HCT116 (cell line): ENCODE data around the gene ITK. TPM values are rescaled to one million over a fixed set of nuclear protein-coding genes. Genes with fewer than 3 reads are reported as not detected.

ENCODE experiments used
- ATAC-seq: fragments of 200-7000 bp; cut with Tn5 transposase; 2 replicates; pipeline ENCODE4 v1.9.1; 2020; ENCODE audit warnings: mild to moderate bottlenecking, moderate library complexity
- BruUV-seq: library from RNA; stranded (reverse); fragments of 400-500 nt; replicated peaks from 2 replicates; lab custom pipeline; 2021; lab: Mats Ljungman, UMichigan
- CTCF ChIA-PET: fragments of 300-600 bp; sonication (Branson Sonifier 250); formaldehyde crosslinking; loops from one replicate; lab custom pipeline; 2021; ENCODE audit warnings: antibody characterized with exemption; lab: Charles Lee
- POLR2A ChIA-PET: fragments of 300-600, 350-600 bp; sonication (Branson Sonifier 250); formaldehyde crosslinking; loops from one replicate; lab custom pipeline; 2021; ENCODE audit warnings: antibody characterized with exemption; lab: Charles Lee
- RAD21 ChIA-PET, 2 experiments: fragments of 300-600 bp; sonication (Branson Sonifier 250); formaldehyde crosslinking; loops; one replicate each; lab custom pipeline; 2023; ENCODE audit warnings: low total read pairs in 2 of 2; ENCODE audit not compliant: uncharacterized antibody in 2 of 2, unreplicated experiment in 2 of 2, low non-redundant PET in 1 of 2; lab: Charles Lee
- DNase-seq: peaks from one replicate; pipeline ENCODE4 v3.0.0-alpha.2; 2010; ENCODE audit warnings: low read depth, low spot score
- H2AFZ ChIP-seq: fragments of 200-600 bp; shearing (Covaris generic), sonication (generic); 2 replicates; pipeline ENCODE4 v1.6.1; 2017; ENCODE audit warnings: low read depth, mixed run types, mixed read lengths, antibody characterized with exemption, low read length; ENCODE audit not compliant: poor library complexity, severe bottlenecking
- H3K27ac ChIP-seq: 2 replicates; pipeline ENCODE4 v1.5.1; 2012; ENCODE audit warnings: low read depth, low read length
- H3K27me3 ChIP-seq: fragments of 200-600 bp; sonication (generic); 2 replicates; pipeline ENCODE4 v1.6.1; 2016; ENCODE audit warnings: mixed run types, low read length, mixed read lengths; ENCODE audit not compliant: insufficient read depth
- H3K36me3 ChIP-seq, 2 experiments: fragments of 200-500 bp in 1 of 2; fragments of 200-600 bp in 1 of 2; sonication (Bioruptor generic) in 1 of 2; sonication (generic) in 1 of 2; 2 replicates each; pipeline versions ENCODE4 v1.5.1 to v1.6.1; 2014 to 2016; ENCODE audit warnings: low read length in 2 of 2, inconsistent platforms in 1 of 2, mixed read lengths in 1 of 2, mixed run types in 1 of 2; ENCODE audit not compliant: insufficient read depth in 2 of 2, control insufficient read depth in 1 of 2
- H3K4me1 ChIP-seq, 2 experiments: fragments of 200-600 bp in 1 of 2; sonication (generic) in 1 of 2; 2 replicates each; pipeline versions ENCODE4 v1.5.1 to v1.6.1; 2012 to 2017; ENCODE audit warnings: low read length in 2 of 2, inconsistent platforms in 1 of 2, mild to moderate bottlenecking in 1 of 2, mixed read lengths in 1 of 2, mixed run types in 1 of 2, moderate library complexity in 1 of 2; ENCODE audit not compliant: insufficient read depth in 2 of 2, control insufficient read depth in 1 of 2
- H3K4me2 ChIP-seq: fragments of 200-600 bp; sonication (generic); 2 replicates; pipeline ENCODE4 v1.6.1; 2017; ENCODE audit warnings: mixed run types, low read length, mixed read lengths
- H3K4me3 ChIP-seq, 2 experiments: fragments of 200-600 bp in 1 of 2; sonication (generic) in 1 of 2; replicated peaks in 1 of 2; 2 replicates each; pipeline ENCODE4 v1.5.1; 2011 to 2016; ENCODE audit warnings: low read length in 2 of 2, control low read depth in 1 of 2, low read depth in 1 of 2, mild to moderate bottlenecking in 1 of 2, mixed read lengths in 1 of 2, mixed run types in 1 of 2
- H3K79me2 ChIP-seq: fragments of 200-600 bp; sonication (generic); 2 replicates; pipeline ENCODE4 v1.6.1; 2017; ENCODE audit warnings: mild to moderate bottlenecking, mixed run types, low read length, moderate library complexity, mixed read lengths; ENCODE audit not compliant: insufficient read depth
- H3K9ac ChIP-seq: fragments of 200-600 bp; sonication (generic); 2 replicates; pipeline ENCODE4 v1.6.1; 2016; ENCODE audit warnings: low read length, mixed read lengths
- H3K9me2 ChIP-seq: fragments of 200-600 bp; sonication (generic), shearing (Covaris generic); 2 replicates; pipeline ENCODE4 v1.6.1; 2017; ENCODE audit warnings: mixed run types, mild to moderate bottlenecking, moderate library complexity; ENCODE audit not compliant: insufficient read depth
- H3K9me3 ChIP-seq, 2 experiments: fragments of 200-500 bp in 1 of 2; fragments of 200-600 bp in 1 of 2; sonication (Bioruptor generic) in 1 of 2; sonication (generic) in 1 of 2; 2 replicates each; pipeline ENCODE4 v1.6.1; 2014 to 2017; ENCODE audit warnings: low read length in 2 of 2, mixed read lengths in 2 of 2, inconsistent platforms in 1 of 2, low read depth in 1 of 2, mild to moderate bottlenecking in 1 of 2, mixed run types in 1 of 2, moderate library complexity in 1 of 2; ENCODE audit not compliant: control insufficient read depth in 1 of 2, insufficient read depth in 1 of 2
- H4K20me1 ChIP-seq: fragments of 200-600 bp; sonication (generic), shearing (Covaris generic); 2 replicates; pipeline ENCODE4 v1.6.1; 2017; ENCODE audit warnings: mixed run types, mild to moderate bottlenecking, moderate library complexity; ENCODE audit not compliant: insufficient read depth
- ATF3 ChIP-seq: IDR thresholded peaks from 2 replicates; pipeline ENCODE4 v1.6.1; 2012
- CBX3 ChIP-seq: IDR thresholded peaks from 2 replicates; pipeline ENCODE4 v1.6.1; 2012; ENCODE audit warnings: low read depth
- CEBPB ChIP-seq: IDR thresholded peaks from 2 replicates; pipeline ENCODE4 v1.6.1; 2012; ENCODE audit warnings: low read depth
- ELF1 ChIP-seq: IDR thresholded peaks from 2 replicates; pipeline ENCODE4 v1.6.1; 2012; ENCODE audit warnings: low read depth, borderline replicate concordance
- EZH2 ChIP-seq: fragments of 200-600 bp; sonication (generic); IDR thresholded peaks from 2 replicates; pipeline ENCODE4 v1.6.1; 2017; ENCODE audit warnings: antibody characterized with exemption, mixed run types
- EZH2phosphoT487 ChIP-seq: fragments of 200-600 bp; IDR thresholded peaks from 2 replicates; pipeline ENCODE4 v1.6.1; 2018; ENCODE audit warnings: antibody characterized with exemption, borderline replicate concordance
- FOSL1 ChIP-seq: IDR thresholded peaks from 2 replicates; pipeline ENCODE4 v1.6.1; 2012; ENCODE audit warnings: low read depth
- POLR2AphosphoS5 ChIP-seq: IDR thresholded peaks from 2 replicates; pipeline ENCODE4 v1.6.1; 2011; ENCODE audit warnings: mild to moderate bottlenecking, low read depth, low read length, moderate library complexity
- RAD21 ChIP-seq: IDR thresholded peaks from 2 replicates; pipeline ENCODE4 v1.6.1; 2012; ENCODE audit warnings: low read depth, mild to moderate bottlenecking
- REST ChIP-seq: IDR thresholded peaks from 2 replicates; pipeline ENCODE4 v1.6.1; 2012; ENCODE audit warnings: low read depth
- SP1 ChIP-seq: IDR thresholded peaks from 2 replicates; pipeline ENCODE4 v1.6.1; 2012; ENCODE audit warnings: low read depth
- SRF ChIP-seq: IDR thresholded peaks from 2 replicates; pipeline ENCODE4 v1.6.1; 2012; ENCODE audit warnings: low read depth
- TCF7L2 ChIP-seq: IDR thresholded peaks from 2 replicates; pipeline ENCODE4 v1.7.0; 2011; ENCODE audit warnings: borderline replicate concordance, inconsistent platforms; ENCODE audit not compliant: insufficient read depth, insufficient read length; ENCODE audit errors: extremely low read depth
- YY1 ChIP-seq: IDR thresholded peaks from 2 replicates; pipeline ENCODE4 v1.6.1; 2011; ENCODE audit warnings: low read length, low read depth, moderate library complexity, mild to moderate bottlenecking; ENCODE audit not compliant: insufficient replicate concordance; ENCODE audit errors: extremely low read depth
- ZBTB33 ChIP-seq: IDR thresholded peaks from 2 replicates; pipeline ENCODE4 v1.6.1; 2011; ENCODE audit warnings: mild to moderate bottlenecking, low read length, moderate library complexity; ENCODE audit not compliant: insufficient replicate concordance; ENCODE audit errors: extremely low read depth
- ZFX ChIP-seq: fragments of 450-650 bp; IDR thresholded peaks from 2 replicates; pipeline ENCODE4 v1.6.1; 2017
- ZNF274 ChIP-seq: fragments of 200-500 bp; sonication (Bioruptor generic); IDR thresholded peaks from 2 replicates; pipeline ENCODE4 v1.6.1; 2014; ENCODE audit warnings: mild to moderate bottlenecking, low read depth, low read length, inconsistent platforms
- intact Hi-C: fragments of 100-400 bp; cut with micrococcal nuclease; formaldehyde crosslinking; loops from 2 replicates; pipeline ENCODE4 v1.10.0; 2022
- total RNA-seq: library from RNA; stranded (reverse); gene quantifications from one replicate; pipeline ENCODE4 v1.2.1, GENCODE V29; 2021; ENCODE audit not compliant: unreplicated experiment

The ITK gene
- total RNA-seq, 1 experiment from 2014 or later: 0.37 TPM

GRCh38 chr5:157167214-157167621 is 13.4 kb upstream of the ITK start:
- intact Hi-C loops: no loop called here
- H3K4me2 ChIP-seq: no peak overlapping the region
- no peaks in the 10 kb centered on the region for H3K79me2 ChIP-seq
- POLR2A ChIA-PET: no interaction called here
- TF ChIP-seq SP1: no peak
- TF ChIP-seq REST: no peak
- TF ChIP-seq ZFX: no peak
- TF ChIP-seq ATF3: no peak
- TF ChIP-seq CBX3: no peak
- TF ChIP-seq TCF7L2: no peak
- no peak for TF ChIP-seq FOSL1
- no peak for TF ChIP-seq CEBPB
- TF ChIP-seq ELF1: no peak
- TF ChIP-seq YY1: no peak
- no peak for TF ChIP-seq ZNF274
- no peak for TF ChIP-seq ZBTB33
- no peak for TF ChIP-seq POLR2AphosphoS5
- no peak for TF ChIP-seq RAD21
- TF ChIP-seq EZH2phosphoT487: no peak
- TF ChIP-seq SRF: no peak
- TF ChIP-seq EZH2: no peak
- H3K36me3 ChIP-seq: no peaks in the 10 kb centered on the region
- H3K4me3 ChIP-seq: no peak overlapping the region
- H3K9ac ChIP-seq: no peak overlapping the region
- no peaks in the 10 kb centered on the region for H3K9me2 ChIP-seq
- BruUV-seq: no TSS peak
- RAD21 ChIA-PET: no interaction called here
- no peak overlapping the region for H2AFZ ChIP-seq
- H3K4me1 ChIP-seq: no peaks in the 10 kb centered on the region
- ATAC-seq (no peak), DNase-seq (no peak)
- H3K9me3 ChIP-seq: no peaks in the 10 kb centered on the region
- no peak overlapping the region for H3K27ac ChIP-seq
- peaks cover 25% of the 10 kb centered on the region for H3K27me3 ChIP-seq
- CTCF ChIA-PET: no interaction called here
- H4K20me1 ChIP-seq: no peaks in the 10 kb centered on the region
